MG63 (cell line): ENCODE data around the gene TTLL11. TPM values are rescaled to one million over a fixed set of nuclear protein-coding genes. Genes with fewer than 3 reads are reported as not detected.

Experiments
- DNase-seq: peaks from one replicate; pipeline ENCODE4 v3.0.0-alpha.2; 2020
- H3K27me3 ChIP-seq: fragments of 250-450 bp; sonication (Bioruptor Pico); 2 replicates; pipeline ENCODE4 v1.5.1; 2020; ENCODE audit warnings: mild to moderate bottlenecking, moderate library complexity
- H3K36me3 ChIP-seq: fragments of 250-450 bp; sonication (Bioruptor Pico); 2 replicates; pipeline ENCODE4 v1.5.1; 2020; ENCODE audit warnings: mild to moderate bottlenecking, moderate library complexity
- H3K4me3 ChIP-seq: fragments of 250-450 bp; sonication (Bioruptor Pico); 2 replicates; pipeline ENCODE4 v1.5.1; 2020; ENCODE audit warnings: mild to moderate bottlenecking, moderate library complexity
- H3K9me3 ChIP-seq: fragments of 250-450 bp; sonication (Bioruptor Pico); 2 replicates; pipeline ENCODE4 v1.5.1; 2020; ENCODE audit warnings: mild to moderate bottlenecking, moderate library complexity
- total RNA-seq: library from RNA; depleted of rRNA; stranded (reverse); fragments of >200 nt; shearing (Covaris generic); gene quantifications from 2 replicates; pipeline ENCODE4 v1.2.3, GENCODE V29; 2014; ENCODE audit warnings: low replicate concordance

Gene TTLL11
- total RNA-seq, 1 experiment from 2014 or later, result 3.2 TPM

- no peak overlapping the region for H3K4me3 ChIP-seq
- DNase-seq, result peak; percentile 65
- no peaks in the 10 kb centered on the region for H3K9me3 ChIP-seq
- H3K36me3 ChIP-seq, result no peaks in the 10 kb centered on the region
- H3K27me3 ChIP-seq, result no peaks in the 10 kb centered on the region
Measured at GRCh38 chr9:121889990-121890563, 203.0 kb downstream of the TTLL11 start.

- H3K36me3 ChIP-seq, result no peaks in the 10 kb centered on the region
Measured at GRCh38 chr9:121888438-121888775, 204.7 kb downstream of the TTLL11 start.

DNA sequence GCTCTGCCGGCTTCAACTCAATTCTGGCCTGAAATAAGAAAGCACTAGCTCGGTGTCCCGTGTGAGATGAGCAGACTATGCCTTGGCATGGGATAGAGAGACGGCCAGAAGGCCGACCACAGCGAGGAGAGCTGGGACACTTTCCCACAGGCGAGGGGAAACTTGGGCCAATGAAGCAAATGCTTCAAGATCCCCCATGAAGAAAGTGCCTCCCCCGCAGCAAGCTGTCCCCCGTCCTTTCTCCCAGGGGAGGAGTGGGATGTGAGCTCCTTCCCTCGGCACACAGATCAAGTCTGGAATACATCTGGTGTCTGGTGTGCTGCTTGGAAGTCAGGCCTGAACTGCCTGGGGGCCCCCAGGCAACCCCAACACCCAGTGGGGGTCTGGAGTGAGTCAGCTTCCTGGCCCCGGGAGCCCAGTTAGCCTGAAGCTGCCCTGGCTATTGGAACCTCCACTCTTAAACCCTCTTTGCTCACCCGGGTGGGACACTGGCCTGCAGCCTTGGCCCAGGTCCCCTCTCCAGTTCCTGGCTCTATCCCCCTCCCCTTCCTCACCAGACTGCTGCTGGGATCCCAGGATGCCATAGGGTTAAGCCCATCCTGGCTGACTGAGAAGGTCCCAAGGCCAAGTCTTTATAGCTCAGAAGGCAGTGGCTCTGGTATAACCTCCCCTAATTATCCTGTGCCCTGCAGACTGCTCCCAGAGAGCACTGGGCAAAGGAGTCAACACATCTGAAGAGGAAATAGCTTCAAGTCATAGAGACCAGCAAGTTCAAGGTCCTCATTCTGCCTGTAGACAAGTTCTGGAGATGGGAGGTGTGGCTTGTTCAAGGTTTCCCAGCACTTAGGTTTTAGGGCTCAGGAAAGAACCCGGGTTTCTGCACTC, 205.3 kb downstream of the TTLL11 start:
- Histone ChIP-seq H3K27me3 (no peaks in the 10 kb centered on the region), H3K9me3 (no peaks in the 10 kb centered on the region), H3K4me3 (no peak overlapping the region), H3K36me3 (no peaks in the 10 kb centered on the region)
- DNase-seq, result peak; percentile 93

More at GRCh38 chr9:121888438-121888775, 204.7 kb downstream of the TTLL11 start:
- Histone ChIP-seq H3K9me3 (no peaks in the 10 kb centered on the region), H3K4me3 (no peak overlapping the region), H3K27me3 (no peaks in the 10 kb centered on the region)
- peak; percentile 92 for DNase-seq

DNA sequence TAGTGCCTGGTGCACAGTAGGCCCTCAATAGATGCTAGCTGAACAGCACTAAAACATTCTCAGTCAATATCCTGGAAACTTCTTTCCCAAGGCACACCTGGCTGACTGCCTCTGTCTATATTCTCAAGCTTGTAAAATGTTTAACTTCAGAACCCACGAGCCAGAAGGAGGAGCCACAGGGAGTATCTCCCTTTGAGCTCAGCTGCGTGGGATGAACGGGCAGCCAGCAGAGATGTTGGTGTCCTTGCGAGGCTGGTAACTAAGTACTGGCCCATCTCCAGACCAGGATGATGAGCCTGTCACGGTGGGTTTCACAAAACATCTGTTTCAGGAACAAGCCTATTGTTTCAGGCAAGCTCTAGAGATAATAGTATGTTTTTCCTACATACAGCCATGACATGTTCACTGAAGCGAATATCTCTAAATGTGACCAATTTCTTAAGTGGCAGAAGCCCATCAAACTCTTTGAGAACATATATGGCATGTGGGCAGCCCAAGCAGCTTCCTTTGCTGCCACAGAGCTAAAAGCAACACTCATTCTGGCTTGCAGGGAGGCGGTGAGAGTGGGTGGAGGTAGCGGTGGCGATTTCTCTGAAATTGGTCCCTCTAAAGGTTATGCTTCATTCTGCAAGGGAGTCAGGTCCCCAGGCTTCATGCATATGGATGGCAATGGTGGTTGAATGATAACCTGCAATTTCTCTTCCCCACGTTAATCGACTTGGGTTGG, 206.2 kb downstream of the TTLL11 start:
- no peaks in the 10 kb centered on the region for H3K9me3 ChIP-seq
- no peak overlapping the region for H3K4me3 ChIP-seq
- no peak for DNase-seq
- H3K27me3 ChIP-seq, result no peaks in the 10 kb centered on the region
- H3K36me3 ChIP-seq, result no peaks in the 10 kb centered on the region

GRCh38 chr9:121885345-121885901, 207.7 kb downstream of the TTLL11 start:
- Histone ChIP-seq H3K9me3 (no peaks in the 10 kb centered on the region), H3K36me3 (no peaks in the 10 kb centered on the region), H3K27me3 (no peaks in the 10 kb centered on the region), H3K4me3 (no peak overlapping the region)
- no peak for DNase-seq

DNA sequence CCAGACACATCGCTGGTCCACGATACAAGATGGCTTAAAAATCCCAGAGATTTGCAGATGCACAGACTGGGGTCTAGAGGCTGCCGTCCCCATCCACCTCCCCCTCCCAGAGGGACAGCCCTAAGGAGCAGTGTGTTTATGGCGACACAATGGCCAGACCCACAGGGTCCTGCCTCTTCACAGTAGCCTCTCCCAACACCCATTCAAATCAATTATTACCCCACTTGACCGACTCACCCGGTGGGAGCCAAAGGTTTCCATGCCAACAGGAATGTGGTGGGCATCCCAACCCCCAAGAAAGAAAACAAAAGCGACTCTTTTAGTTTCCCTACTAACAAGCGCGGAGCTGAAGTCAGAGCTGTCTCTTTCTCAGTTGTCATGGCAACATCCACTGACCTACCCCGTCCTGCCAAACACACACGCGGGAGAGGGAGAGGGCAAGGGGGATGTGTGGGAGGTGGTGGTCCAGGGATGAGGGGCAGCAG, 209.0 kb downstream of the TTLL11 start:
- DNase-seq, result no peak
- no peaks in the 10 kb centered on the region for H3K36me3 ChIP-seq
- no peaks in the 10 kb centered on the region for H3K9me3 ChIP-seq

GRCh38 chr9:121883281-121884056, 209.6 kb downstream of the TTLL11 start:
- peak; percentile 26 for DNase-seq

More for the DNA sequence above, 209.0 kb downstream of the TTLL11 start:
- H3K27me3 ChIP-seq, result no peaks in the 10 kb centered on the region
- H3K4me3 ChIP-seq, result no peak overlapping the region

GRCh38 chr9:121881920-121882500, 211.1 kb downstream of the TTLL11 start:
- no peaks in the 10 kb centered on the region for H3K27me3 ChIP-seq
- H3K9me3 ChIP-seq, result no peaks in the 10 kb centered on the region
- no peak overlapping the region for H3K4me3 ChIP-seq
- no peaks in the 10 kb centered on the region for H3K36me3 ChIP-seq
- DNase-seq, result no peak

More at GRCh38 chr9:121883281-121884056, 209.6 kb downstream of the TTLL11 start:
- no peak overlapping the region for H3K4me3 ChIP-seq
- H3K9me3 ChIP-seq, result no peaks in the 10 kb centered on the region
- H3K36me3 ChIP-seq, result no peaks in the 10 kb centered on the region
- no peaks in the 10 kb centered on the region for H3K27me3 ChIP-seq

DNA sequence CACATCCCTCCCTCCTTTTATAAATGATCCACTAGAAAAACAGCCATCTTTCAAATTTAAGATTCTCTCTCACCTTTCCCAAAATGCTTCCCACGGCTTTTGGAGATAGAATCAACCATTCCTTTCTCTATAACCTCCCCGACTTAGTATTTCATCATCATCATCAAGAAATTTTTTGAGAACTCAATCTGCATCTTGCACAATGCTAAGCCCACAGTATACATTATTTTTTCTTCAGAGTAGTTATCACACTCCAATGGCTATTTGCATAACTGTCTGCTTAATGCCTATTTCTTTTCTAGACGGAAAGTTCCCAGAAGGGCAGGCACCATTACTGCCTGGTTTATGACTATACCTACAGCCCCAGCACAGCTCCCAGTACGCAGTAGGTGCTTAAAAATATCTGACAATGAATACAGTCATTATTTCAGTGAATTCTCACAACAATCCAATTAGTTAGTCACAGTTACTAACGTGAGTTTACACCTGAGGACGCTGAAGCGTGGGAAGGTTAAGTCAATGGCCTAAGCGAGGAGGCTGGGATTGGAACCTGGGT, 212.7 kb downstream of the TTLL11 start:
- Histone ChIP-seq H3K4me3 (no peak overlapping the region), H3K9me3 (no peaks in the 10 kb centered on the region), H3K27me3 (no peaks in the 10 kb centered on the region), H3K36me3 (no peaks in the 10 kb centered on the region)
- no peak for DNase-seq

DNA sequence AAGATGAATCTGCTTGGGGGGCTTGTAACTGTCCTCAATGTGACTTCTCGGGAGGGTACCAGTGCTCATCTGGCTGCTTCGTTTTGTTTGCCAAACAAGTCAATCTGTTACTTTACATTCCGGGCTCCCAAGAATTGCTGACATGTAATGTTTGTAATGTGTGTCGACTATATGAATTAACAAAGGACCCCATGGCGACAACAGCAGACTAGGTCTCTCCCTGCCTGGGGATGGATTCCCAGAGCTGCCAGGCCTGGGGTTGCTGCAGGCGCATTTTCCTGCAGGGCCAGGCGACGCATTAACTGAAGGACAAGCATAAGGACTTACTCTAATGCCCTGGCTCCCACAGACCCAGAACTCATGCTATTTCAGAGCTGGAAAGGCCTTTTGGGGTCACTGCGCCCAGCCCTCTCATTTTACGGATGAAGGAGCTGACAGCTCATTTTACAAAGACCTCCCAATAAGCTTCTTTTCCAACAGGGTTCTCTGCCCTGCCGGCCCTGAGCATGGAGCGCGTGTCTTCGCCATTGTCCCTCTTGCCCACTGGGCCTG, 214.8 kb downstream of the TTLL11 start:
- Histone ChIP-seq H3K4me3 (no peak overlapping the region), H3K27me3 (no peaks in the 10 kb centered on the region), H3K9me3 (no peaks in the 10 kb centered on the region), H3K36me3 (no peaks in the 10 kb centered on the region)
- no peak for DNase-seq

DNA sequence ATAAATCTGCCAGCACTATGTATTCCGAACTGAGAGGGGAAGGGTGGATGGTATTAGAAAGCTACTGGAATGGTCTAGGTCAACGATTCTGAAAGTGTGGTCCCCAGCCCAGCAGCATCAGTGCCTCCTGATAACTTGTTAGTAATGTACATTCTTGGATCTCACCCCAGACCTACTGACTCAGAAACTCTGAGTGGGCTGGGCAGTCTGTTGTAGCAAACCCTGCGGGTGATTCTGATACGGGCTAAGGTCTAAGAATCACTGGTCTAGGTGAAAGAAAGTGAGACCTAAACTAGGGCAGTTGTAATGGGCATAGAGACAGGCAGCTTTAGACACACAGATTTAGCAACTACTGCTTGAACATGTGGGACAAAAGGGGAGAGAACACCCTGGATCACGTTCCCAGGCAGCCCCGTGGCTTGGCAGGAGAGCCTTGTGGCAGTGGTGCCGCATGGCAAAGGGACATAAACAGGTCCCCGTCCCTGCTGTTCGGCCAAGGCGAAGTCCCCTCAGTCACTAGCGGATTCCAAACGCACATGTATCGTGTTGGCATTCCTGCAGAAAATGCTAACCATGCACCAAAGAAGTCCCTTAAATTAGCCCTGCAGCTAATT, 216.3 kb downstream of the TTLL11 start:
- Histone ChIP-seq H3K36me3 (no peaks in the 10 kb centered on the region), H3K27me3 (no peaks in the 10 kb centered on the region), H3K4me3 (no peak overlapping the region), H3K9me3 (no peaks in the 10 kb centered on the region)
- DNase-seq, result peak; percentile 76

- Histone ChIP-seq H3K9me3 (no peaks in the 10 kb centered on the region), H3K36me3 (no peaks in the 10 kb centered on the region), H3K27me3 (no peaks in the 10 kb centered on the region), H3K4me3 (no peak overlapping the region)
- DNase-seq, result no peak
Measured at GRCh38 chr9:121876255-121876654, 216.9 kb downstream of the TTLL11 start.

DNA sequence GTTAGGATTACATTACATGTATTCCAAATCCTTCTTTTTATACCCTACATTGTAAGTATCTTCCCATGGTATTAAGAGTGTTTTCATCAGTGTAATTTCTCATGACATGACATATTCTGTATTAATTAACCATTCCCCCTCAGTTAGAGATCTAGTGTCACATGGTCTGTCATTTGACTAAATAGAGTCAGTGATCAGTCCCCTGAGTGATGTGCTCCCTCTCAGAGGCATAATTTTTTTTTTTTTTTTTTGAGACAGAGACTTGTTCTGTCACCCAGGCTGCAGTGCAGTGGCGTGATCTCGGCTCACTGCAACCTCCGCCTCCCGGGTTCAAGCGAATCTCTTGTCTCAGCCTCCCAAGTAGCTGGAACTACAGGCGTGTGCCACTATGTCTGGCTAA, 218.6 kb downstream of the TTLL11 start:
- no peaks in the 10 kb centered on the region for H3K9me3 ChIP-seq
- no peaks in the 10 kb centered on the region for H3K27me3 ChIP-seq
- no peak overlapping the region for H3K4me3 ChIP-seq
- no peaks in the 10 kb centered on the region for H3K36me3 ChIP-seq
- no peak for DNase-seq

GRCh38 chr9:121871431-121872025, 221.6 kb downstream of the TTLL11 start:
- Histone ChIP-seq H3K36me3 (no peaks in the 10 kb centered on the region), H3K4me3 (no peak overlapping the region), H3K27me3 (no peaks in the 10 kb centered on the region), H3K9me3 (no peaks in the 10 kb centered on the region)
- peak; percentile 75 for DNase-seq

DNA sequence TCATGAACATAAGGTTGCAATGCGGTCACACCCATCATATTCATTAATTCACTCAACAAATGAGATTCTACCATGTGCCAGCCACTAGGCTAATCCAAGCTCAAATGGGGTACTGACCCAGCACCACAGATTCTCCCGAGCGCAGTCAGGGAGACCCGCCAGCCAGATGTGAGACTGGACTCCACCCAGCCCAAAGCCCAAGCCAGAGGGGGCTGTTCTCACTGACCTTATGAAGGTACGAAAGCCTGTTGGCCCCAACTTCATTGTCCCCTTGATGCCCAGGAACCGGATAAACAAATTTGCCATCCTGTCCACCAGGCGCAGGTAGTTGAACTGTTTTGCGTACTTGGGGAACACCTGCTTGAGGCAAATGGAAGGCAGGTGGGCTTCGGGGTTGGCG, 222.8 kb downstream of the TTLL11 start:
- Histone ChIP-seq H3K4me3 (no peak overlapping the region), H3K9me3 (no peaks in the 10 kb centered on the region)
- DNase-seq, result no peak

More for the DNA sequence above, 222.8 kb downstream of the TTLL11 start:
- no peaks in the 10 kb centered on the region for H3K36me3 ChIP-seq
- H3K27me3 ChIP-seq, result no peaks in the 10 kb centered on the region
